ENCODE results near the gene SAP30BP.

SAP30BP gene

GRCh38 chr17:75642182-75642783, 24.9 kb upstream of the SAP30BP start:
- no peak for TF ChIP-seq CTCF (IDR thresholded peaks at IDR 0.05; ENCODE audit: low read length, missing control alignments)
- no peak overlapping the region for H3K4me3 ChIP-seq (replicated peaks; ENCODE audit: low read depth, low read length)
- DNase-seq (ENCODE audit: low read depth), result no peak

GRCh38 chr17:75642784-75643642, 24.1 kb upstream of the SAP30BP start:
- TF ChIP-seq CTCF (IDR thresholded peaks at IDR 0.05; ENCODE audit: low read length, missing control alignments), result no peak
- no peak overlapping the region for H3K4me3 ChIP-seq (replicated peaks; ENCODE audit: low read depth, low read length)
- no peak for DNase-seq (ENCODE audit: low read depth)

DNA sequence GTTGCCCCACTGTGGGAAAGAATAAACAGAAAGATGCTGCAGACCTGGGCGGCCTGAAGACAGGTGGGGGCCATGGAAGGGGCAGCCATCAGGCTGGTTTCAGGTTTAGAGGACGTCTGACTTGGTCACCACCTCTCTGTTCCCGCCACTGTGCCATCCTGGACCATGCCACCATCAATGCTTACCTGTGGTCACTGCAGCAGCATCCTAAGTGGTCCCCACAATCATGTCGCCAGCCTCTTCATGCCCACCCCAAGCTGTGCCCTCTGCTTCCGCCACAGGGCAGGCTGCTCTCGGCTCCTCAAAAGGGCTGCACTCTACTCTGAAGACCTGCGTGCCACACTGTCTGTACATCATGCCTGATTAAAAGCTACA, 23.5 kb upstream of the SAP30BP start:
- H3K4me3 ChIP-seq (replicated peaks; ENCODE audit: low read depth, low read length), result no peak overlapping the region
- DNase-seq (ENCODE audit: low read depth), result no peak
- TF ChIP-seq CTCF (IDR thresholded peaks at IDR 0.05; ENCODE audit: low read length, missing control alignments), result no peak

DNA sequence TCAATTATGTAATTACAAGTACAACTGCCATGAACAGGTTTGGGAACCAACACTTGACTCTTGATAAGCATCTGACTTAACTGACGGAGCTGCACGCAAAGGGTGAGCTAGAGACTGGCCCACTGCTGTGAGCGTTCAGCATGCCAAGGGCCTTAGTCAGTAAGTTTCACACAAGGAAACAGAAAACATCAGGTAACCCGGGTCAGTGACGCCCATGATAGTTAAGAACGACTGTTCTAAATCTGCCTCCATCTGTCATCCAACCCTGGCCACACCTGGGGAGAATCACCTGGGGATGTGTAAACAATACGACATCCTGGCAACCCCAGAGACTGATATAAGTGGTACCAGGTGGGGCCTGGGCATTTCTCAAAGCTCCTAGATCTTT, 21.6 kb upstream of the SAP30BP start:
- H3K4me3 ChIP-seq (replicated peaks; ENCODE audit: low read depth, low read length), result no peak overlapping the region
- DNase-seq (ENCODE audit: low read depth), result peak; percentile 13
- TF ChIP-seq CTCF (IDR thresholded peaks at IDR 0.05; ENCODE audit: low read length, missing control alignments), result no peak

DNA sequence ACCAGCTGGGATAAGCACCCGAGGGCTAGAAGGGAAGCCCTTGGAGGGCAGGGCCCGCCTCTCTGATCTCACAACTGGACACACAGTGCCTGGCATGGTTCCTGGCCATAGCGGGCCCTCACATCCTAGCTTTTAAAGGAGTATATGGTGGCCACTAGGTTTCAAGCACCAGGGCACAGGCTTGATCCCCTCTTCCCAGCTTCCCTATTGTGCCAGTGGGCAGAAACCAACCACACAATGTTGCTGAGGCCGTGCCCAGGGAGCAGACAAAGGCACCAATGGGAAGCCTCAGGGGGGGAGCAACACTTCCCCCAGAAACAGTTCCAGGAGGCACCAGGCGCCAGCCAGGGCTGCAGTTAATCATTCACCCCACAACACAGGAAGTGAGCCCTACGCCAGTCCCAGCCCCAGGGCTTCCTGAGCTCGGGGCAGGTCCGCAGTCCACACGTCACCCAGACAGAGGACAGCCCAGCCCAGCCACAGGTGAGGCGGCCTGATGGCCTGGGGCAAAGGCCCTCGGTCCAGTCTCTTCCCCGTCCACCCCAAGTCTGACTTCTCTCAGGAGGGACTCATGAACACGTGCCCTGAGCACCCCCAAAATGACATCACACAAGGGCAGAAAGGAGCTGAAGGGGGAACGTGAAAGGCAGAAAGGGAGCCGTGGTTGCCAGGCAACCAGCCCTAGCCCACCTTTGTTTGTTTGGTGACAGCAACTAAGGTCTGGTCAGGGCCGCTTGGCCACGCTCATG, 21.1 kb upstream of the SAP30BP start:
- H3K4me3 ChIP-seq (replicated peaks; ENCODE audit: low read depth, low read length), result no peak overlapping the region
- TF ChIP-seq CTCF (IDR thresholded peaks at IDR 0.05; ENCODE audit: low read length, missing control alignments), result no peak
- DNase-seq (ENCODE audit: low read depth), result peak; percentile 18

DNA sequence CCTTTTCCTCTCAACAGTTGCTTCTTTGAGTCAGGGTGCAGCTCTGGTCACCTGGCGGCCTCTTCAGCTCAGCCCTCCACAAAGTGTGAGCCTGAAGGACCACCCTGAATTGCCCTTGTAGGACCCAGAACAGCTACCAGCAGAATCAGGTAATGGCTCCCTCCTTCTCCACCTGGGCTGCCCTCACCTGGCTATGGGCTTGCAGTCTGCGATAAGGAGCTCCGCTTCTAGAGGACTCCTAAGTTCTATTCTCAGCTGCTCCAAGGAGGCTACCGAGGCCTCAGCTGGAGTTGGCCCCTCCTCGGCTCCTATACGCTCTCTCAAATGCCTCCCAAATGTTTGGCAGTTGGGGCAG, 20.5 kb upstream of the SAP30BP start:
- DNase-seq (ENCODE audit: low read depth), result no peak
- no peak overlapping the region for H3K4me3 ChIP-seq (replicated peaks; ENCODE audit: low read depth, low read length)
- TF ChIP-seq CTCF (IDR thresholded peaks at IDR 0.05; ENCODE audit: low read length, missing control alignments), result no peak

Data from fibroblast of pulmonary artery (primary cell).